HFFc6 (cell line): ENCODE data around the gene XG. TPM values are rescaled to one million over a fixed set of nuclear protein-coding genes. Genes with fewer than 3 reads are reported as not detected.
"Not testable (repeated sequence)": the region's sequence is repeated elsewhere in the genome, so short reads cannot be mapped to it uniquely, and the experiment has no call there.

ENCODE experiments used
- DNase-seq: peaks from one replicate; pipeline ENCODE4 v3.0.0-alpha.2; 2018
- H3K27ac Mint-ChIP-seq: 2 replicates; pipeline ENCODE4 v1.8.0; 2020; ENCODE audit warnings: mild to moderate bottlenecking, mixed read lengths
- H3K27me3 Mint-ChIP-seq: 2 replicates; pipeline ENCODE4 v1.8.0; 2021; ENCODE audit warnings: mild to moderate bottlenecking, moderate library complexity, mixed read lengths; ENCODE audit not compliant: insufficient read depth
- H3K36me3 Mint-ChIP-seq: 2 replicates; pipeline ENCODE4 v1.8.0; 2021; ENCODE audit warnings: low read depth, mixed read lengths
- H3K4me1 Mint-ChIP-seq: 2 replicates; pipeline ENCODE4 v1.8.0; 2020; ENCODE audit warnings: low read depth, mixed read lengths
- H3K4me3 Mint-ChIP-seq: 2 replicates; pipeline ENCODE4 v1.8.0; 2020; ENCODE audit warnings: mild to moderate bottlenecking, moderate library complexity, mixed read lengths
- H3K9me3 Mint-ChIP-seq: 2 replicates; pipeline ENCODE4 v1.8.0; 2020; ENCODE audit warnings: mild to moderate bottlenecking, mixed read lengths
- total RNA-seq, 6 experiments: library from RNA; stranded (reverse); fragmentation: NEBNext Ultra II Directional; extraction: Animal tissue kit (Norgen Biotek cat#: 25700); gene quantifications; 2 replicates in 1 of 6; 3 replicates in 5 of 6; pipeline ENCODE4 v1.2.3, GENCODE V29; 2021
- TF ChIP-seq, protein P1 (sequence below): fragments of 200-600 bp; sonication (generic); IDR thresholded peaks from 2 replicates; pipeline ENCODE4 v1.5.0; 2021; ENCODE audit warnings: antibody characterized with exemption, mild to moderate bottlenecking

The XG gene
- total RNA-seq, 6 experiments from 2014 or later: 0.07 to 0.48 (median 0.31) TPM; not detected in 1

DNA sequence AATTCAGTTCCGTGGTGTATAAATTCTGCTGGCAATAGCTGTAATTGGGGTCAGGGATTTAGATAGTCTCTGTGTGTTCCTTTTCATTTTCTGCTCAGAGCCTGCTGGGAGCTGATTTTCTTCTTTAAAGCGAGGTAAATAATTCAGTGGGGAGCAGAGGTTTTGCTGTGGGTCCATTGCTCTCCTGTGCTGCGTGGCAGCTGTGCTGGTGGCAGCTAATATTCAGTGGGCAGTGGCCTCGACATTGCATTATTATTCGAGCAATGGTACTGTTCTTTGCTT, 13.7 kb downstream of the XG start:
- H3K36me3 Mint-ChIP-seq: peaks cover 4% of the 10 kb centered on the region; the same call in 1 of the 2 replicates
- H3K27ac Mint-ChIP-seq: no peak overlapping the region
- H3K27me3 Mint-ChIP-seq: peaks cover 2% of the 10 kb centered on the region; the same call in 1 of the 2 replicates
- no peak for DNase-seq
- no peaks in the 10 kb centered on the region for H3K9me3 Mint-ChIP-seq
- no peak overlapping the region for H3K4me3 Mint-ChIP-seq
- TF ChIP-seq, protein P1, sequence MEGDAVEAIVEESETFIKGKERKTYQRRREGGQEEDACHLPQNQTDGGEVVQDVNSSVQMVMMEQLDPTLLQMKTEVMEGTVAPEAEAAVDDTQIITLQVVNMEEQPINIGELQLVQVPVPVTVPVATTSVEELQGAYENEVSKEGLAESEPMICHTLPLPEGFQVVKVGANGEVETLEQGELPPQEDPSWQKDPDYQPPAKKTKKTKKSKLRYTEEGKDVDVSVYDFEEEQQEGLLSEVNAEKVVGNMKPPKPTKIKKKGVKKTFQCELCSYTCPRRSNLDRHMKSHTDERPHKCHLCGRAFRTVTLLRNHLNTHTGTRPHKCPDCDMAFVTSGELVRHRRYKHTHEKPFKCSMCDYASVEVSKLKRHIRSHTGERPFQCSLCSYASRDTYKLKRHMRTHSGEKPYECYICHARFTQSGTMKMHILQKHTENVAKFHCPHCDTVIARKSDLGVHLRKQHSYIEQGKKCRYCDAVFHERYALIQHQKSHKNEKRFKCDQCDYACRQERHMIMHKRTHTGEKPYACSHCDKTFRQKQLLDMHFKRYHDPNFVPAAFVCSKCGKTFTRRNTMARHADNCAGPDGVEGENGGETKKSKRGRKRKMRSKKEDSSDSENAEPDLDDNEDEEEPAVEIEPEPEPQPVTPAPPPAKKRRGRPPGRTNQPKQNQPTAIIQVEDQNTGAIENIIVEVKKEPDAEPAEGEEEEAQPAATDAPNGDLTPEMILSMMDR: no peak
- peaks cover 18% of the 10 kb centered on the region for H3K4me1 Mint-ChIP-seq

DNA sequence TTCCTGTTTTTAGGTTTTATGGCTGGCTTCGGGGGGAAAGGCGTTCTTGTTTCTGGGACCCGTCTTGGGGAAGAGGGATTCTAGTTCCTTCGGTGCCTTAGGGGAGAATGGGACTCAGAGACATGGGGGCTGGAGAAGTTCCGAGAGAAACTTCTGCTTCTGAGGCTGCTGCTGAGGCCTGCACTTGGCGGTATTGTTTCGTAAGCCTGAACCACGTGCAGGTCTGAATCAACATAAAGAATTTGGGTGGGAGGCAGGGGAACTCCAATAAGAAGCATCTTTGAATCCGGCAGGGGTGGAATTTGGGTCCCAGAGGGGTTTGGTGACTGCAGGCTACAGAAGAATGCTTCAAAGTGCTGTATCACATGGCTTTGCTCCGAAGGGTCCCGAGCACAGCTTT, 15.1 kb downstream of the XG start:
- Mint-ChIP-seq H3K27ac (no peak overlapping the region), H3K4me3 (no peak overlapping the region), H3K36me3 (peaks cover 4% of the 10 kb centered on the region; the same call in 1 of the 2 replicates), H3K27me3 (peaks cover 2% of the 10 kb centered on the region), H3K9me3 (no peaks in the 10 kb centered on the region), H3K4me1 (peaks cover 18% of the 10 kb centered on the region)
- no peak for DNase-seq
- TF ChIP-seq, protein P1: no peak

DNA sequence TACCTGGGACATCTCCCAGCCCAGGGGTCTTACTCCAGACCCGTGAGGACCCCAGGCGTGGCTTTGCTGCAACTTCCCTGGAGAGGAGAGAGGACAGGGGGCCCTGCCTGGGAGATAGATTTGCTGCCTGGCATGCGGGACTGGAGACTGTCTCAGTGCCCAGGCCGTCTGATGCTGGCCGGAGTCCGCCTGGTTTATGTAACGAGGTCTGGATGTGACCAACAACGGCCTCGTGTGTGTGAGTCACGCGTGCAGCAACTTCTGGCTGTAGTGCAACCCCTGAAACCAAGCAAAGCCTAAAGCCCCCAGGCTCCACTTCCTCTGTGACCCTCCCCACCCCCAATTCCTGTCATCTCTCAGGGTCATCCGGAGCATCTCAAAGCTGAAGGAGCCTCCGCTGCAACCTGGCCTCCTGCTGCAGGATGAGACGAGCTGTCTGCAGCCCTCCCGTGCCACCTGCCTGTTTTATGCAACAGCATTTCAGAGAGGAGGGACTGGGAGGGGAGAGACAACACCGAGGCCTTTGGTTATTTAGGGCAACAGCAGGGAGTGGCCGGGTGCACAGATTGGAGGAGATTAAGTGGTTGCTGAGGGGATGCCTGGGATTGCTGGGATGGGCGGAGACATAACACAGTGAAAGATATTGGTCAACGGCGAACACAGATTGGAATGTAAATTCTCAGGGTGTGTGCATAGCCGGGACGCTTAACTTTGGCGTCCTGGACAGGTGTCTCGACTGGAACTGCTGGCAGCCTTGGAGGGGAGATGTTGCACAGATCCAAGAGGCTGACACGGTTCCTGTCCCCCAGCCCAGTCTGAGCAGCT, 16.0 kb downstream of the XG start:
- Mint-ChIP-seq H3K4me1 (peaks cover 18% of the 10 kb centered on the region), H3K36me3 (no peaks in the 10 kb centered on the region), H3K9me3 (no peaks in the 10 kb centered on the region), H3K27me3 (peaks cover 2% of the 10 kb centered on the region), H3K4me3 (peak overlapping the region; percentile 27; the same call in 1 of the 2 replicates), H3K27ac (0 out of 2 replicates have a peak overlapping the region, but pooled peaks have one; percentile 19)
- TF ChIP-seq, protein P1: no peak
- DNase-seq: peak; percentile 36

DNA sequence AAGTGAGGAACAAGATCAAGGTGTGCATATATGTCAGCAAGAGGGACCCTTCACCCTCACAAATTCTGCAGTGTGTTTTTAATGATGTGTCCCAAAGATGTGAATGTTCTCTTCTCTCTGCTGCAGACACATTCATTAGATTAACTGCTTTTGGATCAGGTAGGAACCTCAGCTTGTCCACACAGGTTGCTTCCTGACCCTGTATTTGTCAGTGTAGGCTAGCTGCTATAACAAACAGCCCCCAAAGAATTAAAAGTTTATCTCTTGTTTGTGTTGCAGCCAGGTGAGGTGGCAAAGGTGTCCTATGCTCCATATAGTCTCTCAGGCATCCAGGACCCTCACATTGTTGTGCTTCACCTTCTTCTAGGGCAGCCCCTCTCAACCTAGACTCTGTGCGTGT, 17.8 kb downstream of the XG start:
- H3K27ac Mint-ChIP-seq: no peak overlapping the region
- DNase-seq: no peak
- H3K9me3 Mint-ChIP-seq: peaks cover 9% of the 10 kb centered on the region
- H3K36me3 Mint-ChIP-seq: peaks cover 6% of the 10 kb centered on the region
- TF ChIP-seq, protein P1: no peak
- H3K4me3 Mint-ChIP-seq: no peak overlapping the region
- peaks cover 18% of the 10 kb centered on the region for H3K4me1 Mint-ChIP-seq
- peaks cover 10% of the 10 kb centered on the region for H3K27me3 Mint-ChIP-seq

DNA sequence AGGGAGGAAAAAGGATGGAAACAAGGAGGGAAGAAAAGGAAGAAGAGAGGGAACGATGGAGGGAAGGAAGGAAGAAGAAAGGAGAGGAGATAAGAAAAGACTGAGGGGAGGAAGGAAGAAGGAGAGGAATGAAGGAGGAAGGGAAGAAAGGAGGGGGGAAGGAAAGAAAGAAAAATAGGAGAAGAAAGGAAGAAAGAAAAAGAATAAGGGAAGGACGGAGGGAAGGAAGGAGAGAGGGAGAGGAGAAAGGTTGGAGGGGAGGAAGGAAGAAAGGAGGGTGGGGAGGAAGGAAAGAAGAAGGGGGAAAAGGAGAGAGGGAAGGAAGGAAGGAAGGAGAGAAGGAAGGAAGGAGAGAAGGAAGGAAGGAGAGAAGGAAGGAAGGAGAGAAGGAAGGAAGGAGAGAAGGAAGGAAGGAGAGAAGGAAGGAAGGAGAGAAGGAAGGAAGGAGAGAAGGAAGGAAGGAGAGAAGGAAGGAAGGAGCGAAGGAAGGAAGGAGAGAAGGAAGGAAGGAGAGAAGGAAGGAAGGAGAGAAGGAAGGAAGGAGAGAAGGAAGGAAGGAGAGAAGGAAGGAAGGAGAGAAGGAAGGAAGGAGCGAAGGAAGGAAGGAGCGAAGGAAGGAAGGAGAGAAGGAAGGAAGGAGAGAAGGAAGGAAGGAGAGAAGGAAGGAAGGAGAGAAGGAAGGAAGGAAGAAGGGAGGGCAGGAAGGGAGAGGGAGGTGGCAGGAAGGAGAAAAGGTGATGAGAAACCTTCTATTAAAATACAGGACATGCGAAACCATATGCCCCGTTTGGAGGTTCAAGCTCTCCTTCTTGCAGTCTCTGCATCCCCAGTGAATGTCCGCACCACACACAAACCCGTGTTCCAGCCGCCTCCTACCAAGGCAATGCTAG, 21.6 kb downstream of the XG start:
- H3K36me3 Mint-ChIP-seq: peaks cover 12% of the 10 kb centered on the region
- H3K27ac Mint-ChIP-seq: not testable (repeated sequence)

More for the DNA sequence above, 21.6 kb downstream of the XG start:
- DNase-seq, H3K4me3 Mint-ChIP-seq, H3K4me1 Mint-ChIP-seq: not testable (repeated sequence)
- peaks cover 14% of the 10 kb centered on the region for H3K27me3 Mint-ChIP-seq
- peaks cover 14% of the 10 kb centered on the region for H3K9me3 Mint-ChIP-seq
